Upper lobe of left lung (tissue), 6 donors: ENCODE data around the gene ZNF594. TPM values are rescaled to one million over a fixed set of nuclear protein-coding genes. Genes with fewer than 3 reads are reported as not detected.
A peak's percentile ranks its signal among the peaks of the same experiment; 100 is the strongest.

Experiments used
- ATAC-seq, 2 donors: fragments of 200-7000 bp; cut with Tn5 transposase; one replicate each; pipeline ENCODE4 v1.9.1; 2022; ENCODE audit warnings: mild to moderate bottlenecking in 2 of 2, moderate library complexity in 2 of 2; ENCODE audit not compliant: low FRiP score in 2 of 2
- DNase-seq, 2 donors: peaks; one replicate each; pipeline ENCODE4 v3.0.0-alpha.2; 2019 to 2020
- H3K27ac ChIP-seq, 4 donors: fragments of 200-600 bp; sonication (generic); one replicate each; pipeline ENCODE4 v1.5.1; 2016 to 2019
- H3K27me3 ChIP-seq, 4 donors: fragments of 200-600 bp; sonication (generic); one replicate each; pipeline ENCODE4 v1.5.1; 2017 to 2019
- H3K36me3 ChIP-seq, 4 donors: fragments of 200-600 bp; sonication (generic); one replicate each; pipeline ENCODE4 v1.5.1; 2016 to 2019
- H3K4me1 ChIP-seq, 4 donors: fragments of 200-600 bp; sonication (generic); one replicate each; pipeline ENCODE4 v1.5.1; 2018 to 2019
- H3K4me3 ChIP-seq, 4 donors: fragments of 200-600 bp; sonication (generic); one replicate each; pipeline ENCODE4 v1.5.1; 2017 to 2019; ENCODE audit warnings: mild to moderate bottlenecking in 2 of 4, moderate library complexity in 1 of 4
- H3K9me3 ChIP-seq, 4 donors: fragments of 200-600 bp; sonication (generic); one replicate each; pipeline ENCODE4 v1.5.1; 2018 to 2019
- EP300 ChIP-seq, 4 donors: sonication (generic); formaldehyde crosslinking; IDR thresholded peaks; one replicate each; pipeline ENCODE4 v1.5.1; 2017; ENCODE audit warnings: antibody characterized with exemption in 4 of 4, control low read depth in 2 of 4
- POLR2A ChIP-seq, 4 donors: fragments of 450-650 bp; IDR thresholded peaks; one replicate each; pipeline ENCODE4 v1.5.1; 2016 to 2017; ENCODE audit warnings: antibody characterized with exemption in 4 of 4, mild to moderate bottlenecking in 2 of 4
- POLR2AphosphoS5 ChIP-seq, 2 donors: sonication (generic); formaldehyde crosslinking; IDR thresholded peaks; one replicate each; pipeline ENCODE4 v1.5.1; 2017; ENCODE audit warnings: antibody characterized with exemption in 2 of 2
- WGBS, 2 donors: methylation state at CpG; one replicate each; pipeline ENCODE4 v1.1.5; 2017 to 2018; 5-methylcytosine and 5-hydroxymethylcytosine counted together
- total RNA-seq, 6 donors: library from RNA; depleted of rRNA in 4 of 6; stranded (reverse); fragments of >200 nt in 4 of 6; gene quantifications; one replicate each; pipeline versions ENCODE4 v1.1.0 to v1.2.1, GENCODE V29; 2016 to 2021
- TF ChIP-seq, protein P1 (sequence below), 6 experiments: fragments of 450-650 bp in 4 of 6; fragments of 200-600 bp in 2 of 6; sonication (generic) in 2 of 6; IDR thresholded peaks; one replicate each; pipeline ENCODE4 v1.5.1; 2016 to 2019; ENCODE audit warnings: antibody characterized with exemption in 6 of 6
- donor health status: DM: no; HTN: no; CAD: no; lungs with moderate emphysema.
- donor health status: DM: no; HTN: yes; CAD: no; lungs with severe emphysema.

Gene ZNF594
- total RNA-seq, 6 donors from 2014 or later = 4.9 to 29.3 (median 10.4) TPM

DNA sequence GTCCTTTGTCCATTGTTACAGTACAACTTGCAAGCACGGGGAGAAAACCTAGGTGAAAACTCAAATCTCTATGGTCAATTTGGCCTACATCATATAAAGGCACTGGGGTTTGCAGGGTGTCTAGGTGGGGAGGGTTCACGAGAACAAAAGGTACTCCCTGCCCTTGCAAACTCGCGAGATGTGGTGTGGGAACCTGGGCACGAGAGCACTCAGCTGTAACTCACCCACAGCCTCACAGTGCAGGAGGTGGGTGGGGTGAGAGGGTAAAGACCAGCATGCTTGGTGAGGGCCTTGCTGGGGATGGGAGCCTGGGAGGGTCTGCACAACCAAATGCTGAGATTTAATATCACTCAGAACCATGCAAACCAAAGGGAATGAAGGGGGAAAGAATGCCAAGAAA lies 18.4 kb upstream of the ZNF594 start:
- DNase-seq (no peak), ATAC-seq (no peak)
- Histone ChIP-seq H3K4me1 (peaks cover 0 to 16% (median 0%) of the 10 kb centered on the region in 4 donors), H3K27me3 (no peaks in the 10 kb centered on the region), H3K9me3 (no peaks in the 10 kb centered on the region), H3K4me3 (no peak overlapping the region), H3K36me3 (peaks cover 0 to 10% (median 5%) of the 10 kb centered on the region in 4 donors), H3K27ac (no peak overlapping the region)
- TF ChIP-seq EP300 (IDR thresholded peaks at IDR 0.05) (no peak), POLR2AphosphoS5 (IDR thresholded peaks at IDR 0.05) (no peak), POLR2A (IDR thresholded peaks at IDR 0.05) (no peak)
- TF ChIP-seq, protein P1, sequence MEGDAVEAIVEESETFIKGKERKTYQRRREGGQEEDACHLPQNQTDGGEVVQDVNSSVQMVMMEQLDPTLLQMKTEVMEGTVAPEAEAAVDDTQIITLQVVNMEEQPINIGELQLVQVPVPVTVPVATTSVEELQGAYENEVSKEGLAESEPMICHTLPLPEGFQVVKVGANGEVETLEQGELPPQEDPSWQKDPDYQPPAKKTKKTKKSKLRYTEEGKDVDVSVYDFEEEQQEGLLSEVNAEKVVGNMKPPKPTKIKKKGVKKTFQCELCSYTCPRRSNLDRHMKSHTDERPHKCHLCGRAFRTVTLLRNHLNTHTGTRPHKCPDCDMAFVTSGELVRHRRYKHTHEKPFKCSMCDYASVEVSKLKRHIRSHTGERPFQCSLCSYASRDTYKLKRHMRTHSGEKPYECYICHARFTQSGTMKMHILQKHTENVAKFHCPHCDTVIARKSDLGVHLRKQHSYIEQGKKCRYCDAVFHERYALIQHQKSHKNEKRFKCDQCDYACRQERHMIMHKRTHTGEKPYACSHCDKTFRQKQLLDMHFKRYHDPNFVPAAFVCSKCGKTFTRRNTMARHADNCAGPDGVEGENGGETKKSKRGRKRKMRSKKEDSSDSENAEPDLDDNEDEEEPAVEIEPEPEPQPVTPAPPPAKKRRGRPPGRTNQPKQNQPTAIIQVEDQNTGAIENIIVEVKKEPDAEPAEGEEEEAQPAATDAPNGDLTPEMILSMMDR (IDR thresholded peaks at IDR 0.05) = no peak
- 94 to 96% methylated on average over 5 of the region's 5 CpGs for WGBS, 2 donors

- 92 to 97% methylated on average over 3 of the region's 3 CpGs for WGBS, 2 donors
- TF ChIP-seq POLR2A (IDR thresholded peaks at IDR 0.05) (no peak), POLR2AphosphoS5 (IDR thresholded peaks at IDR 0.05) (no peak), EP300 (IDR thresholded peaks at IDR 0.05) (no peak)
- TF ChIP-seq, protein P1 (IDR thresholded peaks at IDR 0.05) = no peak
- Histone ChIP-seq H3K4me3 (no peak overlapping the region), H3K4me1 (peaks cover 0 to 16% (median 0%) of the 10 kb centered on the region in 4 donors), H3K9me3 (no peaks in the 10 kb centered on the region), H3K27me3 (no peaks in the 10 kb centered on the region), H3K36me3 (peaks cover 0 to 9% (median 4%) of the 10 kb centered on the region in 4 donors), H3K27ac (no peak overlapping the region)
- no peak for ATAC-seq
- DNase-seq = no peak
Measured at GRCh38 chr17:5209396-5209795, 17.7 kb upstream of the ZNF594 start.

DNA sequence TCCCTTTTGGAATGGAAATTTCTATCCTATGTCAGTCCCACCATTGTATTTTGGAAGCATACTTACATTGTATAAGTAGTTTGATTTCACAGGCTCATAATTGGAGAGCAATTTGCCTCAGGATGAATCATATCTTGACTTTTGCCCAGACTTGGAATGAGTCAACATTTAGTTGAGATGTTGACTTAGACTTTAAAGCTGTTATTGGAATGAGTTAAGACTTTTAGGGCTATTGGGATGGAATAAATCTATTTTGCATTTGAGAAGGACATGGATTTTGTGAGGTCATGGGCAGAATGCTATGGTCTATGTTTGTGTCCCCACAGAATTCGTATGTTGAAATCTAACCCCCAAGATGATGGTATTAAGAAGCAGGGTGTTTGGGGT lies 12.2 kb upstream of the ZNF594 start:
- TF ChIP-seq, protein P1 (IDR thresholded peaks at IDR 0.05) = no peak
- TF ChIP-seq EP300 (IDR thresholded peaks at IDR 0.05) (no peak), POLR2AphosphoS5 (IDR thresholded peaks at IDR 0.05) (no peak), POLR2A (IDR thresholded peaks at IDR 0.05) (no peak)
- peaks cover 0 to 5% (median 0%) of the 10 kb centered on the region in 4 donors for H3K4me1 ChIP-seq
- no peak overlapping the region for H3K27ac ChIP-seq
- ATAC-seq = no peak
- WGBS, 2 donors = 88 to 94% methylated on average over 1 of the region's 1 CpG
- H3K9me3 ChIP-seq = no peaks in the 10 kb centered on the region
- H3K27me3 ChIP-seq = no peaks in the 10 kb centered on the region
- H3K4me3 ChIP-seq = no peak overlapping the region
- H3K36me3 ChIP-seq = no peaks in the 10 kb centered on the region
- no peak for DNase-seq

DNA sequence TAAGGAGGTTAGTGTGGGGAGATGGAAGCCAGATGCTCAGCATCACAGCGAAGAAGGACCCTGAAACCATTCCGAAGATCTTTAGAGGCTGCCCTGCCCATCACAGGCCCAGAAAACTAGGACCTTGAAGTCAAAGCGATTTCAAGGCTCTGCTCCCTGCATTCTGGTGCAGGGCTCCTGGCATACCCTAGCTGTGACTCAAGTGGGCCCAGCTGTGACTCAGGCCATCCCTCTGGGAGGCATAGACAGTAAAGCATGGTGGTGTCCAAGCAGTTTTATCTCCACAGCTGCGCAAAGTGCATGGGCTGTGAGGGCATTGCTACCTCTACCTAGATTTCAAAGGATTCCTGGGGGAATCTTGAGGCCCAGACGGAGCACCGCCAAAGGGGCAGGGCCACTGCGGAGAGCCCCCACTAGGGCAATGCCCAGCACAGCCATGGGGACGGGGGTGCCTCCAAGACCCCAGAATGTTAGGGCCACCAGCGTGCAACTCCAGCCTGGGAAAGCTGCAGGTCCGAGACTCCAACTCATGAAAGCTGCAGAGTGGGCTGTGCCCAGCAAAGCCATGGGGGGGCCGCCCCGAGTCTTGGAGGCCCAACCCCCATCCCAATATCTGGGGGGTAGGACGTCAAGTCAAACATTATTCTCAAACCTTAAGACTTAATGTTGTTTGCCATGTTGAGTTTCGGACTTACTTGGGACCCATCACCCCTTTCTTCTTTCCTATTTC lies 11.7 kb upstream of the ZNF594 start:
- H3K9me3 ChIP-seq = no peaks in the 10 kb centered on the region
- DNase-seq (peak in 1 of 2 donors; percentile 66), ATAC-seq (no peak)
- H3K27ac ChIP-seq = no peak overlapping the region
- no peaks in the 10 kb centered on the region for H3K36me3 ChIP-seq
- no peaks in the 10 kb centered on the region for H3K27me3 ChIP-seq
- H3K4me1 ChIP-seq = peaks cover 0 to 5% (median 0%) of the 10 kb centered on the region in 4 donors
- TF ChIP-seq, protein P1 (IDR thresholded peaks at IDR 0.05) = no peak
- TF ChIP-seq EP300 (IDR thresholded peaks at IDR 0.05) (no peak), POLR2AphosphoS5 (IDR thresholded peaks at IDR 0.05) (no peak), POLR2A (IDR thresholded peaks at IDR 0.05) (no peak)
- H3K4me3 ChIP-seq = no peak overlapping the region
- WGBS, 2 donors = 91 to 93% methylated on average over 6 to 14 of the region's 14 CpGs

- Histone ChIP-seq H3K9me3 (no peaks in the 10 kb centered on the region), H3K4me1 (peaks cover 0 to 5% (median 0%) of the 10 kb centered on the region in 4 donors), H3K4me3 (no peak overlapping the region), H3K27me3 (no peaks in the 10 kb centered on the region), H3K27ac (no peak overlapping the region), H3K36me3 (no peaks in the 10 kb centered on the region)
- DNase-seq (no peak), ATAC-seq (no peak)
- WGBS, 2 donors = 83 to 84% methylated on average over 8 of the region's 8 CpGs
- TF ChIP-seq POLR2A (IDR thresholded peaks at IDR 0.05) (no peak), POLR2AphosphoS5 (IDR thresholded peaks at IDR 0.05) (no peak), EP300 (IDR thresholded peaks at IDR 0.05) (no peak)
- TF ChIP-seq, protein P1 (IDR thresholded peaks at IDR 0.05) = no peak
Measured at GRCh38 chr17:5201011-5201410, 9.3 kb upstream of the ZNF594 start.
